ENCODE measurements around the gene ODR4. TPM values are rescaled to one million over a fixed set of nuclear protein-coding genes. Genes with fewer than 3 reads are reported as not detected.
"Not testable (repeated sequence)": the region's sequence is repeated elsewhere in the genome, so short reads cannot be mapped to it uniquely, and the experiment has no call there.

Gene ODR4
- polyA plus RNA-seq, 1 experiment: 16.8 TPM

GRCh38 chr1:186386725-186387383 lies 11.2 kb downstream of the ODR4 start:
- H3K9me3 ChIP-seq (ENCODE audit: control insufficient read depth, insufficient read depth, low read length): no peaks in the 10 kb centered on the region
- H3K4me3 ChIP-seq (ENCODE audit: low read depth, low read length): no peak overlapping the region
- POLR2A ChIA-PET: interaction anchor here (1.8 kb wide), 1 partner anchor 12 kb away, joined by 10 read pairs; the partner anchor contains the start of genes ODR4 and TPR
- no peaks in the 10 kb centered on the region for H3K27me3 ChIP-seq (ENCODE audit: control insufficient read depth, insufficient read depth, low read length)
- no peak overlapping the region for H3K27ac ChIP-seq (ENCODE audit: low read depth, low read length)
- DNase-seq (ENCODE audit: low read depth, low spot score): no peak
- TF ChIP-seq, protein P1, sequence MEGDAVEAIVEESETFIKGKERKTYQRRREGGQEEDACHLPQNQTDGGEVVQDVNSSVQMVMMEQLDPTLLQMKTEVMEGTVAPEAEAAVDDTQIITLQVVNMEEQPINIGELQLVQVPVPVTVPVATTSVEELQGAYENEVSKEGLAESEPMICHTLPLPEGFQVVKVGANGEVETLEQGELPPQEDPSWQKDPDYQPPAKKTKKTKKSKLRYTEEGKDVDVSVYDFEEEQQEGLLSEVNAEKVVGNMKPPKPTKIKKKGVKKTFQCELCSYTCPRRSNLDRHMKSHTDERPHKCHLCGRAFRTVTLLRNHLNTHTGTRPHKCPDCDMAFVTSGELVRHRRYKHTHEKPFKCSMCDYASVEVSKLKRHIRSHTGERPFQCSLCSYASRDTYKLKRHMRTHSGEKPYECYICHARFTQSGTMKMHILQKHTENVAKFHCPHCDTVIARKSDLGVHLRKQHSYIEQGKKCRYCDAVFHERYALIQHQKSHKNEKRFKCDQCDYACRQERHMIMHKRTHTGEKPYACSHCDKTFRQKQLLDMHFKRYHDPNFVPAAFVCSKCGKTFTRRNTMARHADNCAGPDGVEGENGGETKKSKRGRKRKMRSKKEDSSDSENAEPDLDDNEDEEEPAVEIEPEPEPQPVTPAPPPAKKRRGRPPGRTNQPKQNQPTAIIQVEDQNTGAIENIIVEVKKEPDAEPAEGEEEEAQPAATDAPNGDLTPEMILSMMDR (IDR thresholded peaks at IDR 0.05; ENCODE audit: low read depth, low read length): no peak
- CTCF ChIA-PET: interaction anchor here (5.2 kb wide), 1 partner anchor 11 kb away, joined by 57 read pairs; the partner anchor contains the start of genes ODR4 and TPR

GRCh38 chr1:186390925-186391324 lies 15.3 kb downstream of the ODR4 start:
- TF ChIP-seq, protein P1 (IDR thresholded peaks at IDR 0.05; ENCODE audit: low read depth, low read length): no peak
- ChIA-PET POLR2A (no interaction called here), CTCF (interaction anchor here (2.5 kb wide), 1 partner anchor 16 kb away, joined by 18 read pairs; the partner anchor contains the start of genes ODR4 and TPR)
- Histone ChIP-seq H3K9me3 (ENCODE audit: control insufficient read depth, insufficient read depth, low read length) (no peaks in the 10 kb centered on the region), H3K27ac (ENCODE audit: low read depth, low read length) (no peak overlapping the region), H3K27me3 (ENCODE audit: control insufficient read depth, insufficient read depth, low read length) (no peaks in the 10 kb centered on the region), H3K4me3 (ENCODE audit: low read depth, low read length) (no peak overlapping the region)
- no peak for DNase-seq (ENCODE audit: low read depth, low spot score)

GRCh38 chr1:186391841-186392240 lies 16.2 kb downstream of the ODR4 start:
- ChIA-PET CTCF (interaction anchor here (1.2 kb wide), 1 partner anchor 12 kb away, joined by 3 read pairs; no protein-coding TSS in a partner anchor), POLR2A (no interaction called here)
- H3K27ac ChIP-seq (ENCODE audit: low read depth, low read length): no peak overlapping the region
- DNase-seq (ENCODE audit: low read depth, low spot score): no peak
- H3K9me3 ChIP-seq (ENCODE audit: control insufficient read depth, insufficient read depth, low read length): no peaks in the 10 kb centered on the region
- no peaks in the 10 kb centered on the region for H3K27me3 ChIP-seq (ENCODE audit: control insufficient read depth, insufficient read depth, low read length)
- H3K4me3 ChIP-seq (ENCODE audit: low read depth, low read length): no peak overlapping the region
- TF ChIP-seq, protein P1 (IDR thresholded peaks at IDR 0.05; ENCODE audit: low read depth, low read length): no peak

- H3K27me3 ChIP-seq (ENCODE audit: control insufficient read depth, insufficient read depth, low read length); POLR2A ChIA-PET: not testable (repeated sequence)
- CTCF ChIA-PET: interaction anchor here (1.2 to 2.4 kb wide), 2 partner anchors 11 to 17 kb away, joined by 3 to 14 read pairs; partner anchors contain the start of genes ODR4 and TPR
Observed at GRCh38 chr1:186392711-186393110, 17.1 kb downstream of the ODR4 start.

GRCh38 chr1:186401446-186401845 lies 25.8 kb downstream of the ODR4 start:
- H3K4me3 ChIP-seq (ENCODE audit: low read depth, low read length); H3K27ac ChIP-seq (ENCODE audit: low read depth, low read length); DNase-seq (ENCODE audit: low read depth, low spot score); H3K9me3 ChIP-seq (ENCODE audit: control insufficient read depth, insufficient read depth, low read length); POLR2A ChIA-PET; H3K27me3 ChIP-seq (ENCODE audit: control insufficient read depth, insufficient read depth, low read length): not testable (repeated sequence)
- CTCF ChIA-PET: interaction anchor here (2.4 kb wide), 1 partner anchor 26 kb away, joined by 13 read pairs; the partner anchor contains the start of genes ODR4 and TPR

More at GRCh38 chr1:186392711-186393110, 17.1 kb downstream of the ODR4 start:
- H3K4me3 ChIP-seq (ENCODE audit: low read depth, low read length); DNase-seq (ENCODE audit: low read depth, low spot score); H3K9me3 ChIP-seq (ENCODE audit: control insufficient read depth, insufficient read depth, low read length); H3K27ac ChIP-seq (ENCODE audit: low read depth, low read length): not testable (repeated sequence)

GRCh38 chr1:186403632-186404031 lies 28.0 kb downstream of the ODR4 start:
- Histone ChIP-seq H3K9me3 (ENCODE audit: control insufficient read depth, insufficient read depth, low read length) (no peaks in the 10 kb centered on the region), H3K27me3 (ENCODE audit: control insufficient read depth, insufficient read depth, low read length) (no peaks in the 10 kb centered on the region), H3K4me3 (ENCODE audit: low read depth, low read length) (no peak overlapping the region), H3K27ac (ENCODE audit: low read depth, low read length) (no peak overlapping the region)
- TF ChIP-seq, protein P1 (IDR thresholded peaks at IDR 0.05; ENCODE audit: low read depth, low read length): no peak
- no peak for DNase-seq (ENCODE audit: low read depth, low spot score)
- CTCF ChIA-PET: interaction anchor here (0.6 to 1.4 kb wide), 42 partner anchors 8 to 648 kb away, joined by 3 to 16 read pairs (median 4); partner anchors contain the start of genes ODR4 and TPR
- POLR2A ChIA-PET: no interaction called here
